HCT116 (cell line): Measurements from ENCODE around the gene LAMC2.

Experiments used
- EZH2 ChIP-seq: fragments of 200-600 bp; sonication (generic); IDR thresholded peaks from 2 replicates; pipeline ENCODE4 v1.6.1; 2017; ENCODE audit warnings: antibody characterized with exemption, mixed run types
- POLR2A ChIP-seq: IDR thresholded peaks from 2 replicates; pipeline ENCODE4 v1.7.0; 2011; ENCODE audit warnings: borderline replicate concordance; ENCODE audit not compliant: insufficient read depth, insufficient read length; ENCODE audit errors: extremely low read depth
- TF ChIP-seq, protein P1 (sequence below), 3 experiments: fragments of 200-600 bp in 1 of 3; sonication (generic) in 1 of 3; IDR thresholded peaks in 2 of 3; conservative IDR thresholded peaks in 1 of 3; 2 replicates each; pipeline ENCODE4 v1.5.1; 2012 to 2017; ENCODE audit warnings: low read depth in 2 of 3, low read length in 2 of 3, antibody characterized with exemption in 1 of 3, borderline replicate concordance in 1 of 3, control low read depth in 1 of 3, mild to moderate bottlenecking in 1 of 3, mixed read lengths in 1 of 3, mixed run types in 1 of 3, moderate library complexity in 1 of 3; ENCODE audit not compliant: insufficient read depth in 1 of 3
- TF ChIP-seq, protein P2 (sequence below): IDR thresholded peaks from 2 replicates; pipeline ENCODE4 v1.6.1; 2012; ENCODE audit warnings: low read depth

DNA sequence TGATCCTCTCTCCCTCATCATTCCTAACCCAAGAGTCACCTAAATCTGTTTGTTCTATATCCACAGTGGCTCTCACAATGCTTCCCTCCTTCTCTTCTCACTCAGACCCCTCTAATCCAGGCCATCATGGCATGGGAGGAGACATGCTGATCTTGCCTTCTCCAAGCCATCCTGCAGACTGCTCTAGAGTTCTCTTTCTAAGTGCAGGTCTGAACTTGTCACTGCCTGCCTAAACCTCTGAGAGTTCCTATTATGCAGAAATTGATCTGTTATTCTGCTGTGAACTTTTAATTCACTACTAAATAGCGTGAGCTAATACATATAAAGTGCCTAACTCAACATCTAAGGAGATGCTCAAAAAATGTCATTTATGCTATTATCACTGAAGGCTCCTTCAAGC is 26.8 kb downstream of the LAMC2 start:
- TF ChIP-seq POLR2A (no peak), EZH2 (no peak)
- TF ChIP-seq, protein P1, sequence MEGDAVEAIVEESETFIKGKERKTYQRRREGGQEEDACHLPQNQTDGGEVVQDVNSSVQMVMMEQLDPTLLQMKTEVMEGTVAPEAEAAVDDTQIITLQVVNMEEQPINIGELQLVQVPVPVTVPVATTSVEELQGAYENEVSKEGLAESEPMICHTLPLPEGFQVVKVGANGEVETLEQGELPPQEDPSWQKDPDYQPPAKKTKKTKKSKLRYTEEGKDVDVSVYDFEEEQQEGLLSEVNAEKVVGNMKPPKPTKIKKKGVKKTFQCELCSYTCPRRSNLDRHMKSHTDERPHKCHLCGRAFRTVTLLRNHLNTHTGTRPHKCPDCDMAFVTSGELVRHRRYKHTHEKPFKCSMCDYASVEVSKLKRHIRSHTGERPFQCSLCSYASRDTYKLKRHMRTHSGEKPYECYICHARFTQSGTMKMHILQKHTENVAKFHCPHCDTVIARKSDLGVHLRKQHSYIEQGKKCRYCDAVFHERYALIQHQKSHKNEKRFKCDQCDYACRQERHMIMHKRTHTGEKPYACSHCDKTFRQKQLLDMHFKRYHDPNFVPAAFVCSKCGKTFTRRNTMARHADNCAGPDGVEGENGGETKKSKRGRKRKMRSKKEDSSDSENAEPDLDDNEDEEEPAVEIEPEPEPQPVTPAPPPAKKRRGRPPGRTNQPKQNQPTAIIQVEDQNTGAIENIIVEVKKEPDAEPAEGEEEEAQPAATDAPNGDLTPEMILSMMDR (IDR thresholded peaks at IDR 0.05 in 2 of 3, conservative IDR thresholded peaks at IDR 0.05 in 1 of 3; ENCODE audit: borderline replicate concordance in 1 of 3, insufficient read depth in 1 of 3, low read depth in 2 of 3, low read length in 2 of 3): no peak
- TF ChIP-seq, protein P2, sequence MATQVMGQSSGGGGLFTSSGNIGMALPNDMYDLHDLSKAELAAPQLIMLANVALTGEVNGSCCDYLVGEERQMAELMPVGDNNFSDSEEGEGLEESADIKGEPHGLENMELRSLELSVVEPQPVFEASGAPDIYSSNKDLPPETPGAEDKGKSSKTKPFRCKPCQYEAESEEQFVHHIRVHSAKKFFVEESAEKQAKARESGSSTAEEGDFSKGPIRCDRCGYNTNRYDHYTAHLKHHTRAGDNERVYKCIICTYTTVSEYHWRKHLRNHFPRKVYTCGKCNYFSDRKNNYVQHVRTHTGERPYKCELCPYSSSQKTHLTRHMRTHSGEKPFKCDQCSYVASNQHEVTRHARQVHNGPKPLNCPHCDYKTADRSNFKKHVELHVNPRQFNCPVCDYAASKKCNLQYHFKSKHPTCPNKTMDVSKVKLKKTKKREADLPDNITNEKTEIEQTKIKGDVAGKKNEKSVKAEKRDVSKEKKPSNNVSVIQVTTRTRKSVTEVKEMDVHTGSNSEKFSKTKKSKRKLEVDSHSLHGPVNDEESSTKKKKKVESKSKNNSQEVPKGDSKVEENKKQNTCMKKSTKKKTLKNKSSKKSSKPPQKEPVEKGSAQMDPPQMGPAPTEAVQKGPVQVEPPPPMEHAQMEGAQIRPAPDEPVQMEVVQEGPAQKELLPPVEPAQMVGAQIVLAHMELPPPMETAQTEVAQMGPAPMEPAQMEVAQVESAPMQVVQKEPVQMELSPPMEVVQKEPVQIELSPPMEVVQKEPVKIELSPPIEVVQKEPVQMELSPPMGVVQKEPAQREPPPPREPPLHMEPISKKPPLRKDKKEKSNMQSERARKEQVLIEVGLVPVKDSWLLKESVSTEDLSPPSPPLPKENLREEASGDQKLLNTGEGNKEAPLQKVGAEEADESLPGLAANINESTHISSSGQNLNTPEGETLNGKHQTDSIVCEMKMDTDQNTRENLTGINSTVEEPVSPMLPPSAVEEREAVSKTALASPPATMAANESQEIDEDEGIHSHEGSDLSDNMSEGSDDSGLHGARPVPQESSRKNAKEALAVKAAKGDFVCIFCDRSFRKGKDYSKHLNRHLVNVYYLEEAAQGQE: no peak
